Endothelial cell of umbilical vein (primary cell): Measurements from ENCODE around the gene OVCH1. TPM values are rescaled to one million over a fixed set of nuclear protein-coding genes. Genes with fewer than 3 reads are reported as not detected.

ENCODE experiments used
- BruUV-seq: library from RNA; stranded (reverse); fragments of 400-500 nt; replicated peaks from 2 replicates; lab custom pipeline; 2021; lab: Mats Ljungman, UMichigan
- CTCF ChIA-PET: fragments of 300-600, 350-600 bp; sonication (Branson Sonifier 250); formaldehyde crosslinking; loops from one replicate; lab custom pipeline; 2021; ENCODE audit warnings: antibody characterized with exemption, inconsistent platforms; lab: Charles Lee
- POLR2A ChIA-PET: fragments of 300-600, 350-600 bp; sonication (Branson Sonifier 250); formaldehyde crosslinking; loops from one replicate; lab custom pipeline; 2021; ENCODE audit warnings: antibody characterized with exemption, inconsistent platforms; lab: Charles Lee
- DNase-seq: peaks from one replicate; pipeline ENCODE4 v3.0.0-alpha.2; 2011; ENCODE audit warnings: low read depth, low spot score
- FAIRE-seq: peaks from 2 replicates; lab custom pipeline; 2011; peaks lifted over from hg19 to GRCh38; lab: Jason Lieb, UNC
- H2AFZ ChIP-seq: 2 replicates; pipeline ENCODE4 v1.6.0; 2012; ENCODE audit warnings: low read depth, low read length, control low read depth, inconsistent platforms
- H3K27ac ChIP-seq: 2 replicates; pipeline ENCODE4 v1.5.1; 2011; ENCODE audit warnings: low read depth, mild to moderate bottlenecking, control low read depth, low read length, moderate library complexity; ENCODE audit not compliant: insufficient read depth
- H3K27me3 ChIP-seq, 2 experiments: 2 replicates each; pipeline versions ENCODE4 v1.6.0 to v1.6.1; 2011; ENCODE audit warnings: low read length in 2 of 2, mixed read lengths in 1 of 2; ENCODE audit not compliant: control insufficient read depth in 2 of 2, insufficient read depth in 2 of 2
- H3K36me3 ChIP-seq, 2 experiments: 2 replicates in 1 of 2; 3 replicates in 1 of 2; pipeline ENCODE4 v1.5.1; 2011; ENCODE audit warnings: low read length in 2 of 2, mild to moderate bottlenecking in 1 of 2, moderate library complexity in 1 of 2; ENCODE audit not compliant: control insufficient read depth in 2 of 2, insufficient read depth in 2 of 2; ENCODE audit errors: extremely low read depth in 1 of 2
- H3K4me1 ChIP-seq: 3 replicates; pipeline ENCODE4 v1.5.1; 2011; ENCODE audit warnings: mild to moderate bottlenecking, low read length; ENCODE audit not compliant: control insufficient read depth, insufficient read depth; ENCODE audit errors: extremely low read depth
- H3K4me2 ChIP-seq: 2 replicates; pipeline ENCODE4 v1.6.1; 2011; ENCODE audit warnings: low read length, control low read depth, mixed read lengths; ENCODE audit not compliant: insufficient read depth
- H3K4me3 ChIP-seq, 3 experiments: fragments of 200-600 bp in 1 of 3; sonication (generic), shearing (Covaris generic) in 1 of 3; replicated peaks in 1 of 3; 2 replicates each; pipeline ENCODE4 v1.5.1; 2011 to 2016; ENCODE audit warnings: control low read depth in 3 of 3, low read length in 3 of 3, mild to moderate bottlenecking in 2 of 3, inconsistent platforms in 1 of 3, low read depth in 1 of 3, moderate library complexity in 1 of 3; ENCODE audit not compliant: insufficient read depth in 1 of 3
- H3K79me2 ChIP-seq: 2 replicates; pipeline ENCODE4 v1.6.0; 2012; ENCODE audit warnings: low read length, inconsistent platforms; ENCODE audit not compliant: control insufficient read depth, insufficient read depth
- H3K9ac ChIP-seq: replicated peaks from 2 replicates; pipeline ENCODE3; 2011; ENCODE audit warnings: low read length, control low read depth; ENCODE audit not compliant: insufficient read depth; ENCODE audit errors: extremely low read depth
- H3K9me1 ChIP-seq: replicated peaks from 3 replicates; pipeline ENCODE4 v1.6.0; 2011; ENCODE audit warnings: mild to moderate bottlenecking, low read length; ENCODE audit not compliant: control insufficient read depth, insufficient read depth; ENCODE audit errors: extremely low read depth
- H3K9me3 ChIP-seq: replicated peaks from 2 replicates; pipeline ENCODE4 v1.5.1; 2012; ENCODE audit warnings: low read length, inconsistent platforms; ENCODE audit not compliant: control insufficient read depth, insufficient read depth
- H4K20me1 ChIP-seq: replicated peaks from 2 replicates; pipeline ENCODE3; 2011; ENCODE audit warnings: mild to moderate bottlenecking, low read length; ENCODE audit not compliant: control insufficient read depth, insufficient read depth; ENCODE audit errors: extremely low read depth
- EZH2 ChIP-seq: IDR thresholded peaks from 2 replicates; pipeline ENCODE4 v1.6.1; 2012; ENCODE audit warnings: borderline replicate concordance, low read depth, mild to moderate bottlenecking, moderate library complexity, low read length, inconsistent platforms; ENCODE audit not compliant: severe bottlenecking
- FOS ChIP-seq: IDR thresholded peaks from 2 replicates; pipeline ENCODE4 v1.6.1; 2011; ENCODE audit warnings: mild to moderate bottlenecking, low read length, moderate library complexity, borderline replicate concordance; ENCODE audit not compliant: insufficient read depth
- GATA2 ChIP-seq: IDR thresholded peaks from 2 replicates; pipeline ENCODE4 v1.7.0; 2011; ENCODE audit warnings: low read depth, mild to moderate bottlenecking, moderate library complexity, mixed read lengths, low read length; ENCODE audit not compliant: insufficient read length, insufficient read depth
- JUN ChIP-seq: IDR thresholded peaks from 2 replicates; pipeline ENCODE4 v1.6.1; 2011; ENCODE audit warnings: borderline replicate concordance, low read depth; ENCODE audit not compliant: insufficient read length, insufficient read depth
- MYC ChIP-seq: IDR thresholded peaks from one replicate; pipeline ENCODE4 v1.6.1; 2011; ENCODE audit warnings: mild to moderate bottlenecking, low read depth, low read length
- POLR2A ChIP-seq: IDR thresholded peaks from 2 replicates; pipeline ENCODE4 v1.6.1; 2012; ENCODE audit warnings: low read depth, mild to moderate bottlenecking, control low read depth, low read length
- POLR2AphosphoS5 ChIP-seq: IDR thresholded peaks from 2 replicates; pipeline ENCODE4 v1.6.1; 2012; ENCODE audit warnings: low read depth, mild to moderate bottlenecking, control low read depth, low read length, moderate library complexity; ENCODE audit not compliant: insufficient read depth
- dilution Hi-C: fragments of 300-500 bp; cut with MboI; formaldehyde crosslinking; loops from one replicate; pipeline ENCODE4 v1.15.0; 2019; ENCODE audit warnings: low sequenced_read_pairs; ENCODE audit not compliant: extremely low pct_ligation_motif_present
- intact Hi-C: fragments of 100-400 bp; cut with micrococcal nuclease; formaldehyde crosslinking; loops from one replicate; pipeline ENCODE4 v1.10.0; 2022
- polyA plus RNA-seq, 4 experiments: library from polyadenylated mRNA; depleted of rRNA in 3 of 4; stranded (reverse) in 3 of 4; unstranded in 1 of 4; fragments of >200 nt; gene quantifications; 2 replicates each; pipeline versions ENCODE4 v1.2.1 to v1.2.3, GENCODE V29; 2011 to 2012; ENCODE audit warnings: missing spikeins in 1 of 4
- total RNA-seq: library from RNA; stranded (reverse); gene quantifications from 2 replicates; pipeline ENCODE4 v1.2.3, GENCODE V29; 2021
- TF ChIP-seq, protein P1 (sequence below), 2 donors: IDR thresholded peaks; 1 replicate in 1 of 2; 2 replicates in 1 of 2; pipeline ENCODE4 v1.5.1; 2011; ENCODE audit warnings: low read length in 2 of 2, mild to moderate bottlenecking in 2 of 2, moderate library complexity in 2 of 2, control low read depth in 1 of 2, inconsistent platforms in 1 of 2, low read depth in 1 of 2; ENCODE audit not compliant: insufficient read depth in 1 of 2; ENCODE audit errors: extremely low read depth in 1 of 2
- TF ChIP-seq, protein P2 (sequence below): IDR thresholded peaks from 2 replicates; pipeline ENCODE4 v1.6.1; 2011; ENCODE audit not compliant: insufficient read depth, insufficient read length

Gene OVCH1
- total and polyA plus RNA-seq, 2 donors (not counting 3 experiments of a cell fraction or from before 2014, with no cell fraction given), result 0.01 TPM; not detected in 1

DNA sequence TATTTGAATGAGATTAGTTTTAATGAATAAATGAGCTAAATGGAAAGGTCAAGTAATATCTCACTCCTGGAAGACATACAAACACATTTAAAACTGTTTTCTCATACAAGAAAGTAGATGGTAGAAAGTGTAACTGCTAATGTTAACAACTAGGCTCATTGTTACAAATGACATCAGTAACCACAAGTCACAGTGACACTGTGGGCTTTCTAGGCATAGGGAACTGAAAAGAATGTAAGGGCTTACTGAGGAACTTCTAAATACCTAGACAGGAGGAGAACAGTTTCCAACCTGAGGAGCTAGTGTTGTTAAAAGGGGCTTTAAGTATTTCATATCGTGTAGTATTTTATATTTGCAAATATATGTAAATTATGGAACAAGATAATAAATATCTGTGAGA lies 99.0 kb downstream of the OVCH1 start:
- dilution Hi-C loops, result no loop called here
- H3K4me1 ChIP-seq, result no peaks in the 10 kb centered on the region

More for the DNA sequence above, 99.0 kb downstream of the OVCH1 start:
- Histone ChIP-seq H2AFZ (no peak overlapping the region), H3K79me2 (no peaks in the 10 kb centered on the region), H3K9me1 (no peaks in the 10 kb centered on the region), H4K20me1 (no peaks in the 10 kb centered on the region), H3K9me3 (no peaks in the 10 kb centered on the region), H3K27ac (no peak overlapping the region), H3K27me3 (no peaks in the 10 kb centered on the region), H3K9ac (no peak overlapping the region), H3K4me2 (no peak overlapping the region), H3K4me3 (no peak overlapping the region), H3K36me3 (no peaks in the 10 kb centered on the region)
- FAIRE-seq (no peak), DNase-seq (no peak)
- CTCF ChIA-PET, result interaction anchor here (0.7 to 0.9 kb wide), 2 partner anchors 298 to 310 kb away, joined by 3 read pairs; no protein-coding TSS in a partner anchor
- no peak for TF ChIP-seq POLR2AphosphoS5
- TF ChIP-seq, protein P1, sequence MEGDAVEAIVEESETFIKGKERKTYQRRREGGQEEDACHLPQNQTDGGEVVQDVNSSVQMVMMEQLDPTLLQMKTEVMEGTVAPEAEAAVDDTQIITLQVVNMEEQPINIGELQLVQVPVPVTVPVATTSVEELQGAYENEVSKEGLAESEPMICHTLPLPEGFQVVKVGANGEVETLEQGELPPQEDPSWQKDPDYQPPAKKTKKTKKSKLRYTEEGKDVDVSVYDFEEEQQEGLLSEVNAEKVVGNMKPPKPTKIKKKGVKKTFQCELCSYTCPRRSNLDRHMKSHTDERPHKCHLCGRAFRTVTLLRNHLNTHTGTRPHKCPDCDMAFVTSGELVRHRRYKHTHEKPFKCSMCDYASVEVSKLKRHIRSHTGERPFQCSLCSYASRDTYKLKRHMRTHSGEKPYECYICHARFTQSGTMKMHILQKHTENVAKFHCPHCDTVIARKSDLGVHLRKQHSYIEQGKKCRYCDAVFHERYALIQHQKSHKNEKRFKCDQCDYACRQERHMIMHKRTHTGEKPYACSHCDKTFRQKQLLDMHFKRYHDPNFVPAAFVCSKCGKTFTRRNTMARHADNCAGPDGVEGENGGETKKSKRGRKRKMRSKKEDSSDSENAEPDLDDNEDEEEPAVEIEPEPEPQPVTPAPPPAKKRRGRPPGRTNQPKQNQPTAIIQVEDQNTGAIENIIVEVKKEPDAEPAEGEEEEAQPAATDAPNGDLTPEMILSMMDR (IDR thresholded peaks at IDR 0.05; ENCODE audit: extremely low read depth in 1 of 2, insufficient read depth in 1 of 2, low read depth in 1 of 2, low read length in 2 of 2), result no peak
- TF ChIP-seq MYC, result no peak
- no peak for TF ChIP-seq GATA2
- TF ChIP-seq FOS, result no peak
- TF ChIP-seq EZH2, result no peak
- TF ChIP-seq POLR2A, result no peak
- TF ChIP-seq, protein P2, sequence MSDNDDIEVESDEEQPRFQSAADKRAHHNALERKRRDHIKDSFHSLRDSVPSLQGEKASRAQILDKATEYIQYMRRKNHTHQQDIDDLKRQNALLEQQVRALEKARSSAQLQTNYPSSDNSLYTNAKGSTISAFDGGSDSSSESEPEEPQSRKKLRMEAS, result no peak
- no peak for TF ChIP-seq JUN
- intact Hi-C loops, result no loop called here
- no TSS peak for BruUV-seq
- POLR2A ChIA-PET, result no interaction called here
